ENCODE results near the gene NSD1.

The NSD1 gene

GRCh38 chr5:177306674-177307543 lies 173.3 kb downstream of the NSD1 start:
- TF ChIP-seq FOXM1 (IDR thresholded peaks at IDR 0.05; ENCODE audit: borderline replicate concordance, low read depth) (no peak), ZBTB7A (IDR thresholded peaks at IDR 0.05; ENCODE audit: low read depth) (no peak), EGR1 (IDR thresholded peaks at IDR 0.05) (no peak), EP300 (IDR thresholded peaks at IDR 0.05; ENCODE audit: borderline replicate concordance) (no peak), TCF12 (IDR thresholded peaks at IDR 0.05; ENCODE audit: low read depth) (no peak), RAD21 (IDR thresholded peaks at IDR 0.05; ENCODE audit: low read depth) (no peak), TEAD4 (IDR thresholded peaks at IDR 0.05) (no peak), MAX (IDR thresholded peaks at IDR 0.05) (no peak), REST (IDR thresholded peaks at IDR 0.05; ENCODE audit: low read depth) (no peak), NFIC (IDR thresholded peaks at IDR 0.05) (no peak), CREB1 (IDR thresholded peaks at IDR 0.05; ENCODE audit: low read depth) (no peak)

GRCh38 chr5:177307544-177308363 lies 174.2 kb downstream of the NSD1 start:
- TF ChIP-seq TCF12 (IDR thresholded peaks at IDR 0.05; ENCODE audit: low read depth) (no peak), CREB1 (IDR thresholded peaks at IDR 0.05; ENCODE audit: low read depth) (no peak), EP300 (IDR thresholded peaks at IDR 0.05; ENCODE audit: borderline replicate concordance) (no peak)

- no peak for TF ChIP-seq TCF12 (IDR thresholded peaks at IDR 0.05; ENCODE audit: low read depth)
- TF ChIP-seq FOXM1 (IDR thresholded peaks at IDR 0.05; ENCODE audit: borderline replicate concordance, low read depth) = no peak
- TF ChIP-seq NFIC (IDR thresholded peaks at IDR 0.05) = no peak
Observed at GRCh38 chr5:177308740-177309139, 175.2 kb downstream of the NSD1 start.

- TF ChIP-seq CEBPB (IDR thresholded peaks at IDR 0.05) = no peak
- no peak for TF ChIP-seq EGR1 (IDR thresholded peaks at IDR 0.05)
- 0 out of 2 replicates have a peak, but pooled peaks have one; percentile 26 for TF ChIP-seq MAX (IDR thresholded peaks at IDR 0.05)
- peak; percentile 64 for TF ChIP-seq RAD21 (IDR thresholded peaks at IDR 0.05; ENCODE audit: low read depth)
- TF ChIP-seq YY1 (IDR thresholded peaks at IDR 0.05; ENCODE audit: low read depth) = 0 out of 2 replicates have a peak, but pooled peaks have one; percentile 13
- no peak for TF ChIP-seq TCF12 (IDR thresholded peaks at IDR 0.05; ENCODE audit: low read depth)
- TF ChIP-seq TEAD4 (IDR thresholded peaks at IDR 0.05) = no peak
- no peak for TF ChIP-seq CREB1 (IDR thresholded peaks at IDR 0.05; ENCODE audit: low read depth)
Observed at GRCh38 chr5:177309351-177310191, 176.0 kb downstream of the NSD1 start.

GRCh38 chr5:177310332-177310731 lies 176.8 kb downstream of the NSD1 start:
- no peak for TF ChIP-seq CEBPB (IDR thresholded peaks at IDR 0.05)
- no peak for TF ChIP-seq RAD21 (IDR thresholded peaks at IDR 0.05; ENCODE audit: low read depth)
- TF ChIP-seq USF1 (IDR thresholded peaks at IDR 0.05) = no peak
- TF ChIP-seq YY1 (IDR thresholded peaks at IDR 0.05; ENCODE audit: low read depth) = no peak
- no peak for TF ChIP-seq TAF1 (IDR thresholded peaks at IDR 0.05; ENCODE audit: low read depth)
- TF ChIP-seq EGR1 (IDR thresholded peaks at IDR 0.05) = no peak

- TF ChIP-seq REST (IDR thresholded peaks at IDR 0.05; ENCODE audit: low read depth) = no peak
Observed at GRCh38 chr5:177310757-177311391, 177.3 kb downstream of the NSD1 start.
